Measurements from ENCODE around the gene SLCO2A1. TPM values are rescaled to one million over a fixed set of nuclear protein-coding genes. Genes with fewer than 3 reads are reported as not detected.

The SLCO2A1 gene
- total RNA-seq, 1 donor from 2014 or later: 3.8 TPM

- no peak for DNase-seq (ENCODE audit: low spot score)
- Mint-ChIP-seq H3K4me1 (ENCODE audit: unreplicated experiment) (peaks cover 7% of the 10 kb centered on the region), H3K27ac (ENCODE audit: unreplicated experiment) (no peak overlapping the region), H3K4me3 (ENCODE audit: unreplicated experiment) (no peak overlapping the region), H3K27me3 (ENCODE audit: unreplicated experiment) (peaks cover 7% of the 10 kb centered on the region), H3K36me3 (ENCODE audit: low read depth, unreplicated experiment) (no peaks in the 10 kb centered on the region), H3K9me3 (ENCODE audit: unreplicated experiment) (no peaks in the 10 kb centered on the region)
- no peak for TF ChIP-seq CTCF (IDR thresholded peaks at IDR 0.05; ENCODE audit: unreplicated experiment)
Observed at GRCh38 chr3:133943639-133944141, 86.0 kb downstream of the SLCO2A1 start.

- Mint-ChIP-seq H3K27me3 (ENCODE audit: unreplicated experiment) (peaks cover 5% of the 10 kb centered on the region), H3K4me3 (ENCODE audit: unreplicated experiment) (no peak overlapping the region), H3K27ac (ENCODE audit: unreplicated experiment) (no peak overlapping the region), H3K9me3 (ENCODE audit: unreplicated experiment) (no peaks in the 10 kb centered on the region), H3K4me1 (ENCODE audit: unreplicated experiment) (peaks cover 7% of the 10 kb centered on the region), H3K36me3 (ENCODE audit: low read depth, unreplicated experiment) (no peaks in the 10 kb centered on the region)
- no peak for DNase-seq (ENCODE audit: low spot score)
- TF ChIP-seq CTCF (IDR thresholded peaks at IDR 0.05; ENCODE audit: unreplicated experiment): no peak
Observed at GRCh38 chr3:133943031-133943535, 86.6 kb downstream of the SLCO2A1 start.

DNA sequence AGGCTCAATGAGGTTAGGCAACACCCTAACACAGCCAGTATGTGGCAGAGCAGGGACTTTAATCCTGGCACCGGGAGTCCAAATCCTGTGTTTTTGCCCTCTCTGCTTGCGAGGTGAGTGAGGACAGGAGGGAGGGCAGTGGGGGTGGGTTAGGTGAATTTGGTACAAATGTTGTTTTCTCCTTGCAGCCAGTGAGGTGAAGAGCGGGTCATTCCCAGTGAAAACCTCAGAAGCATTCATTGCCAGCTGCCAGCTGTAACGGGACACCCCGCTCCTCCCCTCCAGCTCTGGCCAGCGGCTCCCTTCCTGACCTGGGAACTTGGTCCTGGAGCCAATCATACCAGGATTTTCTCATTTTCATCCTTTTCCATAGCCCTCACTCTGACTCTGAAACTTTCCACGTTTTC, 88.3 kb downstream of the SLCO2A1 start:
- H3K4me3 Mint-ChIP-seq (ENCODE audit: unreplicated experiment): no peak overlapping the region

DNA sequence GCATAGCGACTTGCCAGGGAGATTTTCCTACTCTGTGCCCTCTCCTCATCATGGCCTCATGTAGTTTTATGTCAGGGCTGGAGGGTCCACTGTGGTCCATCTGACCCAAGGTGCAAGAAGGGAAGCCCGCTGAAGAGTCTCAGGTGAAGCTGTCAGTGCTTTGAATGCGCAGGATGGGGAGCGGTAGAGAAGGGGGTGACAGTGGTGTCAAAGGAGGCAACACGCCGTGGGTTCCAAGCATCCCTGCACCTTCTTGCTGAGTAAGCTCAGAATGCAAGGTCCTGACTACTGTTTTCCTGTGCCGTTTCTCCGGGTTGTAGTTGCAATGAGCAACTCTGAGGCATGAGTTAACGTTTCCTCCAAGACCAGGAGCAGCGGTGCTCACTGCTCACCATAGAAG, 89.2 kb downstream of the SLCO2A1 start:
- no peak overlapping the region for H3K4me3 Mint-ChIP-seq (ENCODE audit: unreplicated experiment)
- H3K4me1 Mint-ChIP-seq (ENCODE audit: unreplicated experiment): peaks cover 6% of the 10 kb centered on the region
- H3K36me3 Mint-ChIP-seq (ENCODE audit: low read depth, unreplicated experiment): no peaks in the 10 kb centered on the region
- no peak for DNase-seq (ENCODE audit: low spot score)
- no peak for TF ChIP-seq CTCF (IDR thresholded peaks at IDR 0.05; ENCODE audit: unreplicated experiment)
- no peak overlapping the region for H3K27ac Mint-ChIP-seq (ENCODE audit: unreplicated experiment)
- H3K9me3 Mint-ChIP-seq (ENCODE audit: unreplicated experiment): no peaks in the 10 kb centered on the region
- peaks cover 5% of the 10 kb centered on the region for H3K27me3 Mint-ChIP-seq (ENCODE audit: unreplicated experiment)

More for the DNA sequence above, 88.3 kb downstream of the SLCO2A1 start:
- TF ChIP-seq CTCF (IDR thresholded peaks at IDR 0.05; ENCODE audit: unreplicated experiment): no peak
- no peak overlapping the region for H3K27ac Mint-ChIP-seq (ENCODE audit: unreplicated experiment)
- H3K4me1 Mint-ChIP-seq (ENCODE audit: unreplicated experiment): peaks cover 8% of the 10 kb centered on the region
- H3K27me3 Mint-ChIP-seq (ENCODE audit: unreplicated experiment): peaks cover 5% of the 10 kb centered on the region
- no peaks in the 10 kb centered on the region for H3K36me3 Mint-ChIP-seq (ENCODE audit: low read depth, unreplicated experiment)
- no peak for DNase-seq (ENCODE audit: low spot score)
- no peaks in the 10 kb centered on the region for H3K9me3 Mint-ChIP-seq (ENCODE audit: unreplicated experiment)

- Mint-ChIP-seq H3K36me3 (ENCODE audit: low read depth, unreplicated experiment) (no peaks in the 10 kb centered on the region), H3K9me3 (ENCODE audit: unreplicated experiment) (no peaks in the 10 kb centered on the region), H3K27me3 (ENCODE audit: unreplicated experiment) (no peaks in the 10 kb centered on the region), H3K4me1 (ENCODE audit: unreplicated experiment) (peaks cover 3% of the 10 kb centered on the region), H3K27ac (ENCODE audit: unreplicated experiment) (no peak overlapping the region), H3K4me3 (ENCODE audit: unreplicated experiment) (no peak overlapping the region)
- no peak for DNase-seq (ENCODE audit: low spot score)
- no peak for TF ChIP-seq CTCF (IDR thresholded peaks at IDR 0.05; ENCODE audit: unreplicated experiment)
Observed at GRCh38 chr3:133939463-133939835, 90.3 kb downstream of the SLCO2A1 start.

Data from endothelial cell (in vitro differentiated cells).